KMS-11 (cell line): ENCODE measurements around the gene ZNF324B.

Source experiments
- H2AFZ ChIP-seq: fragments of 200-600 bp; sonication (generic); 2 replicates; pipeline ENCODE4 v1.6.1; 2016; ENCODE audit warnings: antibody characterized with exemption, mixed run types, low read depth
- H3K27ac ChIP-seq: fragments of 200-600 bp; sonication (generic); 2 replicates; pipeline ENCODE4 v1.6.1; 2016; ENCODE audit warnings: mild to moderate bottlenecking, mixed run types
- H3K27me3 ChIP-seq: fragments of 200-600 bp; sonication (generic); 2 replicates; pipeline ENCODE4 v1.6.1; 2017; ENCODE audit warnings: mild to moderate bottlenecking, low read depth, mixed run types, moderate library complexity; ENCODE audit not compliant: insufficient read depth
- H3K36me3 ChIP-seq: fragments of 200-600 bp; sonication (generic); 2 replicates; pipeline ENCODE4 v1.6.1; 2017; ENCODE audit warnings: mild to moderate bottlenecking, mixed run types; ENCODE audit not compliant: insufficient read depth
- H3K4me1 ChIP-seq: fragments of 200-600 bp; sonication (generic); 2 replicates; pipeline ENCODE4 v1.6.1; 2016; ENCODE audit warnings: mild to moderate bottlenecking, low read depth, mixed run types; ENCODE audit not compliant: poor library complexity, severe bottlenecking
- H3K4me2 ChIP-seq: fragments of 200-600 bp; sonication (generic); 2 replicates; pipeline ENCODE4 v1.7.0; 2016; ENCODE audit warnings: mild to moderate bottlenecking, mixed run types
- H3K4me3 ChIP-seq: fragments of 200-600 bp; sonication (generic); IDR thresholded peaks from 2 replicates; pipeline ENCODE4 v1.6.1; 2017; ENCODE audit warnings: low read depth, low read length, mixed read lengths; ENCODE audit not compliant: insufficient read depth
- H3K79me2 ChIP-seq: fragments of 200-600 bp; sonication (generic); 2 replicates; pipeline ENCODE4 v1.6.1; 2016; ENCODE audit warnings: low read depth, mixed run types; ENCODE audit not compliant: insufficient read depth
- H3K9ac ChIP-seq: fragments of 200-600 bp; sonication (generic); 2 replicates; pipeline ENCODE4 v1.6.1; 2016; ENCODE audit warnings: mild to moderate bottlenecking, mixed run types
- H4K20me1 ChIP-seq: fragments of 200-600 bp; sonication (generic); 2 replicates; pipeline ENCODE4 v1.6.1; 2016; ENCODE audit warnings: mild to moderate bottlenecking, mixed run types; ENCODE audit not compliant: insufficient read depth
- TF ChIP-seq, protein P1 (sequence below): fragments of 200-600 bp; sonication (generic); conservative IDR thresholded peaks from 2 replicates; pipeline ENCODE4 v1.6.1; 2017; ENCODE audit warnings: low read depth, mild to moderate bottlenecking, antibody characterized with exemption, low read length, moderate library complexity, mixed read lengths

Gene ZNF324B

DNA sequence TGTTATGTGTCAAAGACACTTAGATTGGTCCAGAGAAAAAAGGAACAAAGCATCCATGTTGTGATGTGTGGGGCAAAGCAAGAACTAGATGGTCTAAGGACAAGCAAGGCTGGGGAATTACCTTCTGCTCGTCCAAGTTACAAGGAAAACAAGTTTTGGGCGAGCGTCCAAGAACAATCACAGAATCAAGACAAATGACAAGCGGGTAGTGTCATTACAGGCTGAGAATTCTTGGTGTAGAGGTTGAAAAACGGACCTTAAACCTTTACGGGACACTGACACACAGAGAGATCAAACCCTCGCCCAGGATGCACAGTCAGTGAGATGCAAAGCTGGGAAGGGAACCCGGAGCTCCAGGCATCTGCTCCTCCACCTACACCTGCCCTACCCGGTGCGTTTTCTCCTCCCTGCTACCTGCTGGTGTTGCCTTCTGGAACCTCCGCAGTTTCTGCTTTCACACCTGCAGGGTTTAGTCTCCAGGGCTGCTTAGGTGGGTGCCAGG, 515 bp upstream of the ZNF324B start:
- Histone ChIP-seq H2AFZ (peak overlapping the region; percentile 84), H4K20me1 (no peaks in the 10 kb centered on the region), H3K27me3 (peaks cover 16% of the 10 kb centered on the region), H3K9ac (no peak overlapping the region), H3K27ac (no peak overlapping the region), H3K4me1 (peaks cover 6% of the 10 kb centered on the region), H3K4me3 (no peak overlapping the region), H3K36me3 (no peaks in the 10 kb centered on the region), H3K79me2 (no peaks in the 10 kb centered on the region), H3K4me2 (peak overlapping the region; percentile 46)
- TF ChIP-seq, protein P1, sequence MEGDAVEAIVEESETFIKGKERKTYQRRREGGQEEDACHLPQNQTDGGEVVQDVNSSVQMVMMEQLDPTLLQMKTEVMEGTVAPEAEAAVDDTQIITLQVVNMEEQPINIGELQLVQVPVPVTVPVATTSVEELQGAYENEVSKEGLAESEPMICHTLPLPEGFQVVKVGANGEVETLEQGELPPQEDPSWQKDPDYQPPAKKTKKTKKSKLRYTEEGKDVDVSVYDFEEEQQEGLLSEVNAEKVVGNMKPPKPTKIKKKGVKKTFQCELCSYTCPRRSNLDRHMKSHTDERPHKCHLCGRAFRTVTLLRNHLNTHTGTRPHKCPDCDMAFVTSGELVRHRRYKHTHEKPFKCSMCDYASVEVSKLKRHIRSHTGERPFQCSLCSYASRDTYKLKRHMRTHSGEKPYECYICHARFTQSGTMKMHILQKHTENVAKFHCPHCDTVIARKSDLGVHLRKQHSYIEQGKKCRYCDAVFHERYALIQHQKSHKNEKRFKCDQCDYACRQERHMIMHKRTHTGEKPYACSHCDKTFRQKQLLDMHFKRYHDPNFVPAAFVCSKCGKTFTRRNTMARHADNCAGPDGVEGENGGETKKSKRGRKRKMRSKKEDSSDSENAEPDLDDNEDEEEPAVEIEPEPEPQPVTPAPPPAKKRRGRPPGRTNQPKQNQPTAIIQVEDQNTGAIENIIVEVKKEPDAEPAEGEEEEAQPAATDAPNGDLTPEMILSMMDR, result no peak

DNA sequence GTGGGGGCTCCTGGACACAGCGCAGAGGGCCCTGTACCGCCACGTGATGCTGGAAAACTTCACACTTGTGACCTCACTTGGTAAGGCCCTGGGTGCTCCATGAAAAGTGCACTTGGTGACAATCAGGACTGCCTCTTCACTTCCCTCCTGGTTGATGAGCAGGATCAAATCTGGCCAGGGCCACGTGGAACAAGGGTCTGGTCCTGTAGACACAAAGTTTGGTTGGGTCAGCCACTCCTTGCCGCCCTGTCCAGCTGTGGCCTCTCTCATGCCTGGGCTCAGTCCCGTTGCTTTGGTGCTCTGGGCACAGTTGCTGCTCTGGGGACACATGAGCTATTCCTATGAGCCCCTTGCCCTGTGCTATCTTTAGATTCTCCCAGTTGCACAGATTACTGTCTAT, 2.3 kb downstream of the ZNF324B start:
- Histone ChIP-seq H3K36me3 (no peaks in the 10 kb centered on the region), H3K9ac (no peak overlapping the region), H3K79me2 (no peaks in the 10 kb centered on the region), H3K27me3 (peaks cover 9% of the 10 kb centered on the region), H3K27ac (no peak overlapping the region), H4K20me1 (no peaks in the 10 kb centered on the region), H3K4me2 (no peak overlapping the region), H2AFZ (no peak overlapping the region), H3K4me3 (no peak overlapping the region), H3K4me1 (peaks cover 6% of the 10 kb centered on the region)
- TF ChIP-seq, protein P1, result no peak

DNA sequence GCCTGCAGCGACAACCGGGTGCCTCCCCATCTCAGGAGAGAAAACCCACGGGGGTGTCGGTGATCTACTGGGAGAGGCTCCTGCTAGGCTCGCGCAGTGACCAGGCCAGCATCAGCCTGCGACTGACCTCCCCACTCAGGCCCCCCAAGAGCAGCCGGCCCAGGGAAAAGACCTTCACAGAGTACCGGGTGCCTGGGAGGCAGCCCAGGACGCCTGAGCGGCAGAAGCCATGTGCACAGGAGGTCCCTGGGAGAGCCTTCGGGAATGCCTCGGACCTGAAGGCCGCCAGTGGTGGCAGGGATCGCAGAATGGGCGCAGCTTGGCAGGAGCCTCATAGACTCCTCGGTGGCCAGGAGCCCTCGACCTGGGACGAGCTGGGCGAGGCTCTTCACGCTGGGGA, 3.9 kb downstream of the ZNF324B start:
- H4K20me1 ChIP-seq, result no peaks in the 10 kb centered on the region
- peaks cover 6% of the 10 kb centered on the region for H3K4me1 ChIP-seq
- H3K4me2 ChIP-seq, result no peak overlapping the region
- H3K9ac ChIP-seq, result no peak overlapping the region
- H3K36me3 ChIP-seq, result no peaks in the 10 kb centered on the region
- TF ChIP-seq, protein P1, result no peak
- no peaks in the 10 kb centered on the region for H3K79me2 ChIP-seq
- H3K27me3 ChIP-seq, result peaks cover 5% of the 10 kb centered on the region
- H3K27ac ChIP-seq, result no peak overlapping the region
- H2AFZ ChIP-seq, result no peak overlapping the region
- no peak overlapping the region for H3K4me3 ChIP-seq

DNA sequence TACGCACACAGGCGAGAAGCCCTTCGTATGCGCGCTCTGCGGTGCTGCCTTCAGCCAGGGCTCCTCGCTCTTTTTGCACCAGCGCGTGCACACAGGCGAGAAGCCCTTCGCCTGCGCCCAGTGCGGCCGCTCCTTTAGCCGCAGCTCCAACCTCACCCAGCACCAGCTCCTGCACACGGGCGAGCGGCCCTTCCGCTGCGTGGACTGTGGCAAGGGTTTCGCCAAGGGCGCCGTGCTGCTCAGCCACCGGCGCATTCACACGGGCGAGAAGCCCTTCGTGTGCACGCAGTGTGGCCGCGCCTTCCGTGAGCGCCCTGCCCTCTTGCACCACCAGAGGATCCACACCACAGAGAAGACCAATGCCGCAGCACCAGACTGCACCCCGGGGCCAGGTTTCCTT, 4.7 kb downstream of the ZNF324B start:
- H3K9ac ChIP-seq, result no peak overlapping the region
- no peak overlapping the region for H3K4me2 ChIP-seq
- TF ChIP-seq, protein P1, result no peak
- H3K79me2 ChIP-seq, result no peaks in the 10 kb centered on the region
- no peaks in the 10 kb centered on the region for H3K36me3 ChIP-seq
- no peak overlapping the region for H3K27ac ChIP-seq
- no peak overlapping the region for H2AFZ ChIP-seq
- H3K4me3 ChIP-seq, result no peak overlapping the region
- H4K20me1 ChIP-seq, result no peaks in the 10 kb centered on the region
- H3K4me1 ChIP-seq, result no peaks in the 10 kb centered on the region
- no peaks in the 10 kb centered on the region for H3K27me3 ChIP-seq
